ENCODE measurements around the gene IRF4. TPM values are rescaled to one million over a fixed set of nuclear protein-coding genes. Genes with fewer than 3 reads are reported as not detected.

The IRF4 gene
- total RNA-seq, 1 donor from 2014 or later, result 0.04 TPM

DNA sequence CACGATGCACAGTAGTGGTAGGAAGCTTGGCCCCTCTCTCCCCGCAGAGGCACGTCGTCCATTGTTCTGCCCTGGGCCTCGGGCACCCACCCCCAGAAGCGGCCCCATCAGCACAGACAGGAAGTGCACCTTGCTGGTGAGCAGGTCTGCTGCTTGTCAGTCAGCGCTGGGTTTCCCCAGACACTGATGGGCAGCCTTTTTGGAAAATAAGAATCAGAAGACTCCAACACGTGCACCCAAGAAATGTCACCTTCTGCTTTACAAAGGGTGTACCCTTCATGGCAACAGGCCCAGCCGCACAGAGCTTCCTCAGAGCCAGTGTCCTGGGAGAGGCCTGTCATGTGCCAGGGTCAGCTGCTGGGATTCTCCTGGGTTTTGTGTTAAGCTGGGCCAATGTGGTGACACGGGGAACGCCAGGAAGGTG is 34.7 kb upstream of the IRF4 start:
- TF ChIP-seq, protein P1, sequence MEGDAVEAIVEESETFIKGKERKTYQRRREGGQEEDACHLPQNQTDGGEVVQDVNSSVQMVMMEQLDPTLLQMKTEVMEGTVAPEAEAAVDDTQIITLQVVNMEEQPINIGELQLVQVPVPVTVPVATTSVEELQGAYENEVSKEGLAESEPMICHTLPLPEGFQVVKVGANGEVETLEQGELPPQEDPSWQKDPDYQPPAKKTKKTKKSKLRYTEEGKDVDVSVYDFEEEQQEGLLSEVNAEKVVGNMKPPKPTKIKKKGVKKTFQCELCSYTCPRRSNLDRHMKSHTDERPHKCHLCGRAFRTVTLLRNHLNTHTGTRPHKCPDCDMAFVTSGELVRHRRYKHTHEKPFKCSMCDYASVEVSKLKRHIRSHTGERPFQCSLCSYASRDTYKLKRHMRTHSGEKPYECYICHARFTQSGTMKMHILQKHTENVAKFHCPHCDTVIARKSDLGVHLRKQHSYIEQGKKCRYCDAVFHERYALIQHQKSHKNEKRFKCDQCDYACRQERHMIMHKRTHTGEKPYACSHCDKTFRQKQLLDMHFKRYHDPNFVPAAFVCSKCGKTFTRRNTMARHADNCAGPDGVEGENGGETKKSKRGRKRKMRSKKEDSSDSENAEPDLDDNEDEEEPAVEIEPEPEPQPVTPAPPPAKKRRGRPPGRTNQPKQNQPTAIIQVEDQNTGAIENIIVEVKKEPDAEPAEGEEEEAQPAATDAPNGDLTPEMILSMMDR (IDR thresholded peaks at IDR 0.05; ENCODE audit: insufficient read depth, low read length, poor library complexity, severe bottlenecking), result no peak
- Histone ChIP-seq H3K27me3 (ENCODE audit: control insufficient read depth, insufficient read depth, low read length) (no peaks in the 10 kb centered on the region), H3K4me3 (ENCODE audit: low read depth, low read length) (no peak overlapping the region), H3K36me3 (ENCODE audit: control insufficient read depth, insufficient read depth, low read length) (no peaks in the 10 kb centered on the region)
- DNase-seq (ENCODE audit: low read depth), result no peak

DNA sequence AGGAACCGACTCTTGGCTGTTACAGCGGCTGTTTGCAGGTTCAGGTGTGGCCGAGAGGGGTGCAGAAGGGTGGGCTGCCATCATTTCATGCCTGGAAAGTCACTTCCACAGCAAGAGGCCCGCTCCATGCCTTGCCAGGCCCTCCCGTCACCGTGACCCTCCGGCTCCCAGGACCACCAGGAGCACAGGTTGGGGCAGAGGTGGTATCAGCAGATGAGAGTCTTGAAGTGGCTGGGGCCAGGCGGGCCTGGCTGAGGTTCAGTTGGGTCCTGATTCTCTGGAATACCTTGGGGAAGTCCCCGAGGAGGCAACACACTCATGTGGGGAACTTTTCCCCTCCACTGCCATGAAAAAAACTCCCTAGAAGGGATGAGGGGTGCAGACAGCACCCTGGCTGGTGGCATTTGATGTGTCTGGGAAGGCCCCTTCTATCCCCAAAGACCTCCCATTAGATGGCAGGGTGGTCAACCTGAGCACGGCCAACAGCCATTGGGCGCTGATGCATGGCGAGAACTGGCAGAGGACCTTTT is 34.2 kb upstream of the IRF4 start:
- Histone ChIP-seq H3K36me3 (ENCODE audit: control insufficient read depth, insufficient read depth, low read length) (no peaks in the 10 kb centered on the region), H3K27me3 (ENCODE audit: control insufficient read depth, insufficient read depth, low read length) (no peaks in the 10 kb centered on the region), H3K4me3 (ENCODE audit: low read depth, low read length) (no peak overlapping the region)
- DNase-seq (ENCODE audit: low read depth), result no peak
- TF ChIP-seq, protein P1 (IDR thresholded peaks at IDR 0.05; ENCODE audit: insufficient read depth, low read length, poor library complexity, severe bottlenecking), result no peak

DNA sequence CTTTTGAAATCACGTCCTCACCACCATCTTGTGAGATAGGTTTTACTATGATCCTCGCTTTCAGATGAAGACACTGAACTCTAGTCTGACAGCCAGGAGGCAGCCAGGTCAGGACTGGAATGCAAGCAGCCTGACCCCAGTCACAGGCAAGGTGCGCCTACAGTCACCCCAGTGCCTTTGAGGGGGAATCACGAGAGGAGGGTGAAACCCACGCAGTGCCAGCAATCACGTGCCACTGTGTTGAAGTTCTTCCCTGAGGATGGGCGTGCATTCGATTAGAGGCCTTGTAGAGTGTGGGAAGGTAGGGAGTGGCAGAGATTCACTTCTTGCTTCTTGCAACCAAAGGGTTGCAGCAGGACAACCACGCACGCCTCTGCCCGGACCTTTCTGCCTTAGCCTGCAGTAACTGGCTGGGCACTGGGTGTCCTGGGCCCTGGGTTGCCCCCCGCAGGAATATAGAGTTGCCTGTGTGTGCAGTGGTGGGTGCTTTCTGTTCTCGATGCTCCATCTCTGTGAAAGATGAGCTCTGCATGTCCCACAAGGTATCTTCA is 33.7 kb upstream of the IRF4 start:
- TF ChIP-seq, protein P1 (IDR thresholded peaks at IDR 0.05; ENCODE audit: insufficient read depth, low read length, poor library complexity, severe bottlenecking), result no peak
- Histone ChIP-seq H3K4me3 (ENCODE audit: low read depth, low read length) (no peak overlapping the region), H3K27me3 (ENCODE audit: control insufficient read depth, insufficient read depth, low read length) (no peaks in the 10 kb centered on the region), H3K36me3 (ENCODE audit: control insufficient read depth, insufficient read depth, low read length) (no peaks in the 10 kb centered on the region)
- DNase-seq (ENCODE audit: low read depth), result no peak

DNA sequence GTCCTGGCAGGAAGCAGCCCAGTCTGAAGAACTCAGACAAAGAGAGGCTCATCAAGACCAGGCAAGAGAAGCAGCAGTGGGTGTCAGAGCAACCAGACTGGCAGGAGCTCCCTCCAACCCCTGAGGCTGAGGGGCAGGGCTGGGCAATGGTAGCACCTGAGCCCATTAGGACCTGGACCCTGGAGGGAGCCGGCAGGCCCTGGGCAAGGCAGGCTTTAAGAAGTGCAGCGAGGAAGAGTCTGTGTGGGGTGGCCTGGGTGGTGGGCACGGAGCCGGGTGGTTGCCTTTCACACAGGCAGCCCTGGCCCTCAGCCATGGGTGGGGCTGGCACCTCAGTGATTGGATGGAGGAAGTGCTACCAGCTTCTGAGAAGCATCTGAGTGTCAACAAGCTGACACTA is 33.1 kb upstream of the IRF4 start:
- Histone ChIP-seq H3K4me3 (ENCODE audit: low read depth, low read length) (no peak overlapping the region), H3K27me3 (ENCODE audit: control insufficient read depth, insufficient read depth, low read length) (no peaks in the 10 kb centered on the region), H3K36me3 (ENCODE audit: control insufficient read depth, insufficient read depth, low read length) (no peaks in the 10 kb centered on the region)
- TF ChIP-seq, protein P1 (IDR thresholded peaks at IDR 0.05; ENCODE audit: insufficient read depth, low read length, poor library complexity, severe bottlenecking), result no peak
- DNase-seq (ENCODE audit: low read depth), result no peak

- no peak overlapping the region for H3K4me3 ChIP-seq (ENCODE audit: low read depth, low read length)
- H3K27me3 ChIP-seq (ENCODE audit: control insufficient read depth, insufficient read depth, low read length), result no peaks in the 10 kb centered on the region
- no peaks in the 10 kb centered on the region for H3K36me3 ChIP-seq (ENCODE audit: control insufficient read depth, insufficient read depth, low read length)
- TF ChIP-seq, protein P1 (IDR thresholded peaks at IDR 0.05; ENCODE audit: insufficient read depth, low read length, poor library complexity, severe bottlenecking), result no peak
- DNase-seq (ENCODE audit: low read depth), result no peak
Measured at GRCh38 chr6:358847-359246, 32.7 kb upstream of the IRF4 start.

Data from kidney epithelial cell (primary cell).